HG03432 (cell line): ENCODE measurements around the gene DPPA5.

Source experiments
- ATAC-seq: cut with Tn5 transposase; IDR thresholded peaks from one replicate; pipeline ENCODE4 v1.9.1; 2021; ENCODE audit warnings: mild to moderate bottlenecking, moderate library complexity; ENCODE audit not compliant: unreplicated experiment

DPPA5 gene

GRCh38 chr6:73303773-73304172 lies 50.3 kb downstream of the DPPA5 start:
- peak; percentile 59 for ATAC-seq
